Erythroblast (primary cell): ENCODE measurements around the gene TTC7B.

Source experiments
- GATA1 ChIP-seq: IDR thresholded peaks from 2 replicates; pipeline ENCODE4 v1.6.1; 2011; ENCODE audit warnings: low read depth, mild to moderate bottlenecking, control low read depth, low read length, moderate library complexity
- POLR2A ChIP-seq: IDR thresholded peaks from 2 replicates; pipeline ENCODE4 v1.6.1; 2011; ENCODE audit warnings: mild to moderate bottlenecking, low read length

GRCh38 chr14:90811641-90812040, 4.6 kb downstream of the TTC7B start:
- no peak for TF ChIP-seq POLR2A
- no peak for TF ChIP-seq GATA1
